Measurements from ENCODE around the gene CAB39. TPM values are rescaled to one million over a fixed set of nuclear protein-coding genes. Genes with fewer than 3 reads are reported as not detected.

CAB39 gene
- total and polyA plus RNA-seq, 2 of the 8 experiments (the other 6 are each of a cell fraction or from before 2014, with no cell fraction given): 16.4 to 50.5 TPM

DNA sequence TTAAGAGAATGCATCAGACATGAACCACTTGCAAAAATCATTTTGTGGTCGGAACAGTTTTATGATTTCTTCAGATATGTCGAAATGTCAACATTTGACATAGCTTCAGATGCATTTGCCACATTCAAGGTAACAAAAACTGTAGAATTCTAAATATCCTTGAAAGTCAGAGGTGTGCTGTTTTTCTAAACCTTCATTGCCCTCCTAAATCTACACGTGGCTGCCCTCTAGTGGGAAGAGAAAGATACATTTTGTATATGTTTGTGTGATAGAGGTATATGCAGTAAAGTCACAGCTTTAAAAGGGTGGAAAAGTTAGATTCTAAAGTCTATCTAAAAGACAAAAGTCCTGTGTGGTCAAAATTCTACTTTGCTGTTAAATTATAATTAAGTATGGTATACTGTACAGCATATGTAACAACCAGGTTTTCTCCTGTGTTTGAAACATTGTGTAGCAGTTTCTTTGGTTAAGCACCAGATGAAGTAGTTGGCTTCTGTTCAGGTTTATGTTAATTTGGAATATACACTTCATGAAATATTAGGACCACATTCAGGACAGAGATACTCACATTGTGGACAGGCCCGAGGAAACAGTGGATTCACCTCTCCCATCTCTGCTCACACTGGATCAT is 86.2 kb downstream of the CAB39 start:
- H3K4ac ChIP-seq (replicated peaks; ENCODE audit: insufficient read length, low read depth, low read length): no peak overlapping the region
- H3K56ac ChIP-seq (replicated peaks; ENCODE audit: insufficient read length, low read depth, low read length): no peak overlapping the region
- no peaks in the 10 kb centered on the region for H3K79me2 ChIP-seq (ENCODE audit: control insufficient read depth in 1 of 2, insufficient read depth in 2 of 2, low read length in 2 of 2)
- no peak for FAIRE-seq
- H4K91ac ChIP-seq (replicated peaks; ENCODE audit: insufficient read length, low read length): no peak overlapping the region
- DNase-seq (ENCODE audit: low read depth in 1 of 2, low spot score in 2 of 2): no peak
- H2BK5ac ChIP-seq (ENCODE audit: low read depth, low read length): no peak overlapping the region
- no peak overlapping the region for H4K5ac ChIP-seq (ENCODE audit: insufficient read length, low read depth, low read length)
- H4K20me1 ChIP-seq (replicated peaks in 1 of 2; ENCODE audit: control insufficient read depth in 1 of 2, insufficient read depth in 2 of 2, low read length in 2 of 2): peaks cover 0 to 2% of the 10 kb centered on the region in 2 experiments
- ChIA-PET POLR2A (ENCODE audit: partially characterized antibody) (no interaction called here), CTCF (ENCODE audit: partially characterized antibody) (interaction anchor here (0.7 to 4.7 kb wide), 43 partner anchors 10 to 790 kb away, joined by 3 to 44 read pairs (median 4); partner anchors contain the start of gene CAB39)
- no peaks in the 10 kb centered on the region for H3K23me2 ChIP-seq (ENCODE audit: low read depth, low read length)
- H3K23ac ChIP-seq (ENCODE audit: insufficient read length): no peak overlapping the region
- no peaks in the 10 kb centered on the region for H3K27me3 ChIP-seq (replicated peaks in 1 of 4; ENCODE audit: control insufficient read depth in 3 of 4, extremely low read depth in 1 of 4, insufficient read depth in 3 of 4, low read length in 3 of 4)
- no peak overlapping the region for H2BK12ac ChIP-seq (ENCODE audit: low read depth, low read length)
- no peak overlapping the region for H2AK5ac ChIP-seq (ENCODE audit: low read depth, low read length)
- WGBS, 2 experiments (ENCODE audit: extremely low coverage in 1 of 2, insufficient coverage in 1 of 2, insufficient read length in 1 of 2, insufficient replicate concordance in 2 of 2, low coverage in 1 of 2, low lambda C conversion rate in 2 of 2, missing lambda C conversion rate in 1 of 2): 32% methylated on average over 4 of the region's 4 CpGs; no CpG with 5 or more reads in 1 of the 2 experiments
- no peak overlapping the region for H3K4me2 ChIP-seq (ENCODE audit: insufficient read depth in 1 of 2, low read depth in 2 of 2, low read length in 2 of 2)
- no peak overlapping the region for H3K18ac ChIP-seq (ENCODE audit: extremely low read depth, low read length)
- H3K27ac ChIP-seq (ENCODE audit: low read depth, low read length): no peak overlapping the region
- H3K79me1 ChIP-seq (ENCODE audit: low read depth, low read length): no peaks in the 10 kb centered on the region
- H3K14ac ChIP-seq (ENCODE audit: insufficient read length): no peak overlapping the region
- H3K9me3 ChIP-seq (ENCODE audit: insufficient read depth in 2 of 2, low read depth in 1 of 2, low read length in 1 of 2): no peaks in the 10 kb centered on the region
- no peak overlapping the region for H3K9ac ChIP-seq (replicated peaks in 1 of 4; ENCODE audit: extremely low read depth in 1 of 4, low read depth in 3 of 4, low read length in 3 of 4)
- peaks cover 0 to 1% (median 0%) of the 10 kb centered on the region in 4 experiments; a peak in 1 of 7 replicates for H3K4me1 ChIP-seq (replicated peaks in 1 of 4; ENCODE audit: control insufficient read depth in 3 of 4, insufficient read depth in 4 of 4, low read length in 3 of 4)
- no peak overlapping the region for H3K4me3 ChIP-seq (ENCODE audit: extremely low read depth in 1 of 4, insufficient read depth in 2 of 4, low read depth in 3 of 4, low read length in 4 of 4)
- peaks cover 0 to 5% (median 2%) of the 10 kb centered on the region in 4 experiments; a peak in 2 of 8 replicates for H3K36me3 ChIP-seq (ENCODE audit: control insufficient read depth in 2 of 4, insufficient read depth in 4 of 4, low read length in 3 of 4)
- H4K8ac ChIP-seq (ENCODE audit: extremely low read depth, insufficient read depth, low read length): no peak overlapping the region
- H2AFZ ChIP-seq (ENCODE audit: low read length): no peak overlapping the region
- H2BK15ac ChIP-seq (ENCODE audit: low read length): no peak overlapping the region
- H2BK20ac ChIP-seq (ENCODE audit: low read length): no peak overlapping the region
- no peak overlapping the region for H2BK120ac ChIP-seq (replicated peaks; ENCODE audit: low read depth, low read length)
- TF ChIP-seq E2F6 (IDR thresholded peaks at IDR 0.05) (no peak), FOSL1 (IDR thresholded peaks at IDR 0.05; ENCODE audit: insufficient read depth, low read depth, low read length) (no peak), NRF1 (IDR thresholded peaks at IDR 0.05; ENCODE audit: low read depth, low read length) (no peak), TCF12 (IDR thresholded peaks at IDR 0.05; ENCODE audit: low read depth, low read length) (no peak), TAF7 (optimal IDR thresholded peaks at IDR 0.05; ENCODE audit: borderline replicate concordance, low read depth, low read length) (no peak)
- TF ChIP-seq, protein P1, sequence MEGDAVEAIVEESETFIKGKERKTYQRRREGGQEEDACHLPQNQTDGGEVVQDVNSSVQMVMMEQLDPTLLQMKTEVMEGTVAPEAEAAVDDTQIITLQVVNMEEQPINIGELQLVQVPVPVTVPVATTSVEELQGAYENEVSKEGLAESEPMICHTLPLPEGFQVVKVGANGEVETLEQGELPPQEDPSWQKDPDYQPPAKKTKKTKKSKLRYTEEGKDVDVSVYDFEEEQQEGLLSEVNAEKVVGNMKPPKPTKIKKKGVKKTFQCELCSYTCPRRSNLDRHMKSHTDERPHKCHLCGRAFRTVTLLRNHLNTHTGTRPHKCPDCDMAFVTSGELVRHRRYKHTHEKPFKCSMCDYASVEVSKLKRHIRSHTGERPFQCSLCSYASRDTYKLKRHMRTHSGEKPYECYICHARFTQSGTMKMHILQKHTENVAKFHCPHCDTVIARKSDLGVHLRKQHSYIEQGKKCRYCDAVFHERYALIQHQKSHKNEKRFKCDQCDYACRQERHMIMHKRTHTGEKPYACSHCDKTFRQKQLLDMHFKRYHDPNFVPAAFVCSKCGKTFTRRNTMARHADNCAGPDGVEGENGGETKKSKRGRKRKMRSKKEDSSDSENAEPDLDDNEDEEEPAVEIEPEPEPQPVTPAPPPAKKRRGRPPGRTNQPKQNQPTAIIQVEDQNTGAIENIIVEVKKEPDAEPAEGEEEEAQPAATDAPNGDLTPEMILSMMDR (IDR thresholded peaks at IDR 0.05; ENCODE audit: control extremely low read depth in 1 of 3, insufficient read depth in 1 of 3, low read depth in 1 of 3, low read length in 3 of 3): peak in 2 of 3 experiments; percentile 55 to 62; a peak in 2 of 4 replicates

All from H1 (cell line).